Thymus (tissue), 11 donors: ENCODE measurements around the gene VARS1. TPM values are rescaled to one million over a fixed set of nuclear protein-coding genes. Genes with fewer than 3 reads are reported as not detected.
"Not testable (repeated sequence)": the region's sequence is repeated elsewhere in the genome, so short reads cannot be mapped to it uniquely, and the experiment has no call there.

ENCODE experiments used
- DNase-seq, 9 donors: peaks; one replicate each; pipeline ENCODE4 v3.0.0-alpha.2; 2013; ENCODE audit warnings: low spot score in 9 of 9, low read depth in 6 of 9, missing footprints in 1 of 9
- H3K27ac ChIP-seq, 2 donors: one replicate each; pipeline ENCODE4 v1.5.1; 2013; ENCODE audit warnings: control low read depth in 1 of 2, low read depth in 1 of 2, low read length in 1 of 2, mild to moderate bottlenecking in 1 of 2, moderate library complexity in 1 of 2
- H3K27me3 ChIP-seq, 2 donors: one replicate each; pipeline ENCODE4 v1.5.1; 2013; ENCODE audit warnings: low read length in 1 of 2; ENCODE audit not compliant: control insufficient read depth in 2 of 2, insufficient read depth in 1 of 2
- H3K36me3 ChIP-seq, 2 donors: one replicate each; pipeline ENCODE4 v1.5.1; 2013; ENCODE audit warnings: low read length in 1 of 2, mild to moderate bottlenecking in 1 of 2, moderate library complexity in 1 of 2; ENCODE audit not compliant: control insufficient read depth in 2 of 2, insufficient read depth in 2 of 2
- H3K4me1 ChIP-seq, 2 donors: one replicate each; pipeline ENCODE4 v1.5.1; 2013; ENCODE audit warnings: low read length in 2 of 2; ENCODE audit not compliant: control insufficient read depth in 2 of 2, insufficient read depth in 2 of 2
- H3K4me3 ChIP-seq, 2 donors: one replicate each; pipeline ENCODE4 v1.5.1; 2013; ENCODE audit warnings: low read length in 2 of 2, control low read depth in 1 of 2, mild to moderate bottlenecking in 1 of 2
- H3K9me3 ChIP-seq, 2 donors: one replicate each; pipeline ENCODE4 v1.5.1; 2013; ENCODE audit warnings: low read length in 1 of 2, mild to moderate bottlenecking in 1 of 2; ENCODE audit not compliant: control insufficient read depth in 2 of 2, insufficient read depth in 1 of 2
- WGBS: extraction: QIAGEN DNeasy Blood & Tissue Kit; methylation state at CpG from one replicate; pipeline ENCODE4 v1.1.7; 2013; 5-methylcytosine and 5-hydroxymethylcytosine counted together
- polyA plus RNA-seq: library from polyadenylated mRNA; stranded (reverse); fragments of 200-250 nt; gene quantifications from one replicate; pipeline ENCODE4 v1.2.3, GENCODE V29; 2013
- total RNA-seq: library from RNA; stranded (reverse); fragments of 120-200 nt; gene quantifications from one replicate; pipeline ENCODE4 v1.2.4, GENCODE V29; 2013
- donor health status: healthy.

Gene VARS1
- total and polyA plus RNA-seq, 2 donors: 16.6 to 25.2 TPM

DNA sequence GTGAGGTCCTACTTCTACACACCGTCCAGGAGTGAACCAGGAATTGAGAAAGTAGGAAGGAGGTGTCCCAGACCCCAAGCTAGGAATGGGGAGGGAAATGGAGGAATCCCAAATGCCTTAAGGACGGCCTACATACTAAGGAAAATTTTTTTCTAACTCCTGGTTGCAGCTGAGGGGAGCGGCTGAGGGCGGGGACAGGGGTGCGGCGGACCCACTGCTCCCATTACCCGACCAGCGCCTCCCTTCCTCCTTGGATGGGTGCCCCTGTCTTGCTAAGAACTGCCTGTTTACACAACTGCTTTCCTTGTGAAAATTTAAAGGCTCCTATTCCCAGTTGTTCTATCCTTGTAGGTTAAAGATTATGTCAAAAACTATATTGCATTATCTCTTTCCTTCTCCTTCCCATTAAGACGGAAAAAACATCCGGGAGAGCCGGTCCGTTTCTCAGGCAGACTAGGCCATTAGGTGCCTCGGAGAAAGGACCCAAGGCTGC lies 31.3 kb upstream of the VARS1 start:
- H3K36me3 ChIP-seq: no peaks in the 10 kb centered on the region
- peaks cover 0 to 4% of the 10 kb centered on the region in 2 donors for H3K9me3 ChIP-seq
- peak overlapping the region; percentile 92 for H3K27ac ChIP-seq
- WGBS: 2% methylated on average over 13 of the region's 13 CpGs
- DNase-seq: no peak
- H3K4me1 ChIP-seq: peaks cover 14 to 41% of the 10 kb centered on the region in 2 donors
- H3K27me3 ChIP-seq: peaks cover 0 to 18% of the 10 kb centered on the region in 2 donors
- peak overlapping the region; percentile 45 to 63 for H3K4me3 ChIP-seq

DNA sequence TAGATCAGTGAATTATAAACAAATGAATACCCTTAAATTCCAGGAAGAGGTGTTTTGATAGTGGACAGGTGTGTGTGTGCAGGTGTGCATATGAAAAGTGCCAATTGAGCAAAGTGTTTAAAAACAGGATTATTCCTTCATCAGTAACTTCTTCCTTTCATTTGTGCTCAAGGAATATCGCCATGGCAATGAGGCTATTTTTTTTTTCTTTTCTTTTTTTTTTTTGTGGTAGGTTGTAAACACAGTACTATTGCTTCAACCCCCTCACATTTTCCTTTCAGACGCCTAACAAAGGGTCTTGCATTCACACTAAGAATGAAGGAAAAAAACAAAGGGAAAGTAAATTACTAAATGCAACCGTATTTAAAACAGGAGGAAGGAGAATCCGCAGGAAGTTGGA lies 30.0 kb upstream of the VARS1 start:
- peaks cover 0 to 12% of the 10 kb centered on the region in 2 donors for H3K9me3 ChIP-seq
- DNase-seq: no peak
- H3K36me3 ChIP-seq: no peaks in the 10 kb centered on the region
- peaks cover 15 to 43% of the 10 kb centered on the region in 2 donors for H3K4me1 ChIP-seq
- peaks cover 0 to 25% of the 10 kb centered on the region in 2 donors for H3K27me3 ChIP-seq
- no peak overlapping the region for H3K4me3 ChIP-seq
- 94% methylated on average over 4 of the region's 4 CpGs for whole genome bisulfite sequencing
- peak overlapping the region in 1 of 2 donors; percentile 15 for H3K27ac ChIP-seq

DNA sequence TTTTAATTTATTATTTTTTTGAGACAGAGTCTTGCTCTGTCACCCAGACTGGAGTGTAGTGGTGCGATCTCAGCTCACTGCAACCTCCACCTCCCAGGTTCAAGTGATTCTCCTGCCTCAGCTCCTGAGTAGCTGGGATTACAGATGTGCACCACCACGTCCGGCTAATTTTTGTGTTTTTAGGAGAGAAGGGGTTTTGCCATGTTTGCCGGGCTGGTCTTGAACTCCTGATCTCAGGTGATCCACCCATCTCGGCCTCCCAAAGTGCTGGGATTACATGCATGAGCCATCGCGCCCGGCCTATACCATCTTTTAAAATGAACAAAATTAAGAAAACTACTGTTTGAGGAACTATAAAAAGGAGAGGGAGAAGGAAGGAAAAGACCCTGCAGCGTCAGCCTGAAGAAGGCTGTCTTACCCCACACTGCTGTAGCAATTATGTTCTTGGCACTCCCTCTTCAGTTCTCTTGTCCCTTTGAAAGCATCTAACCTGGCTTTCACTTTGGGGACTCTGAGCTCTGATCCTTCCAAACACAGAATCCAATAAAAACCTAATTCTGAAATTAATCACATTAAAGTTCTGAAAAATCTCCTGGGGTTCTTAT lies 28.1 kb upstream of the VARS1 start:
- H3K27ac ChIP-seq, H3K4me3 ChIP-seq, H3K36me3 ChIP-seq, DNase-seq: not testable (repeated sequence)
- peaks cover 0 to 12% of the 10 kb centered on the region in 2 donors for H3K9me3 ChIP-seq
- WGBS: 81% methylated on average over 9 of the region's 9 CpGs
- peaks cover 15 to 37% of the 10 kb centered on the region in 2 donors for H3K4me1 ChIP-seq
- H3K27me3 ChIP-seq: peaks cover 0 to 28% of the 10 kb centered on the region in 2 donors

DNA sequence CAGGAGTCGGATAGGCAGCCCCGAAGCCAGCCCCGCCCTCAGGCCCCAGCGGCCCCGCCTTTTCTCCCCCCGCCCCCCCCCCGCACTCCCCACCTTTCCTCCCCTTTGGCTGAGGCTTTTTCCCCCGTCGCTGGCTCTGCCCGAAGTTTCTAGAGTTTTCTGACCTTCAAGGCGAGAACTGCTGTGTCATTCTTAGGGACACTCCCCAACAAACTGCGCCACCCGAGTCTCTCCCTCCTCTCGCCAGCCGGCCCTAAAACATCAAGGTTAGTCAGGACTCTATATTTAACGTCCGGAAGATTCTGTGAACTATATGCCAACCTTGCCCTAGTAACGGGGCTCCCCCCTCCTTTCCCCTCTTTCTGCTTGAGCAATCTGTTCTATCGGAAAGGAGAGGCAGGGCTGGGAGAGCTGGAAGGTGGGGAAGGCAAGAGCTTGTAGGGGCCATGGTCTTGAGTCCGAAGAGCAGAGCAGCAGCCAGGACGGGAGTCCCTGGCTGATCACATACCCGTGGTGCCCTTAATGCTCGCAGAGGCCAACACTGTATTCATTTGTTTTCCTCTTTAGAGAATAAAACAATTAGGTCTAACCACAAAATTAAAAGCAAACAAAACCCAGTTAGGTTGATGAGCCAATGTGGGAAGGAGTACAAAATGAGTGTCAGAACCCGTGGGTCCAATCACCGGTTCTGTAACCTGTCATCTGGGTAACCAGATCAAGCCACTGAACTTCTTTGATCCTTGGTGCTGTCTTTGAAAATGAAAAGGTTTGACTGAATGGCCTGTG lies 26.7 kb upstream of the VARS1 start:
- Histone ChIP-seq H3K27ac (peak overlapping the region; percentile 80 to 87), H3K36me3 (no peaks in the 10 kb centered on the region), H3K27me3 (peaks cover 0 to 21% of the 10 kb centered on the region in 2 donors), H3K9me3 (peaks cover 0 to 9% of the 10 kb centered on the region in 2 donors), H3K4me3 (peak overlapping the region; percentile 79 to 80), H3K4me1 (peaks cover 15 to 41% of the 10 kb centered on the region in 2 donors)
- DNase-seq: peak in 4 of 9 donors; percentile 44 to 79 (median 70)
- 10% methylated on average over 24 of the region's 25 CpGs for WGBS

DNA sequence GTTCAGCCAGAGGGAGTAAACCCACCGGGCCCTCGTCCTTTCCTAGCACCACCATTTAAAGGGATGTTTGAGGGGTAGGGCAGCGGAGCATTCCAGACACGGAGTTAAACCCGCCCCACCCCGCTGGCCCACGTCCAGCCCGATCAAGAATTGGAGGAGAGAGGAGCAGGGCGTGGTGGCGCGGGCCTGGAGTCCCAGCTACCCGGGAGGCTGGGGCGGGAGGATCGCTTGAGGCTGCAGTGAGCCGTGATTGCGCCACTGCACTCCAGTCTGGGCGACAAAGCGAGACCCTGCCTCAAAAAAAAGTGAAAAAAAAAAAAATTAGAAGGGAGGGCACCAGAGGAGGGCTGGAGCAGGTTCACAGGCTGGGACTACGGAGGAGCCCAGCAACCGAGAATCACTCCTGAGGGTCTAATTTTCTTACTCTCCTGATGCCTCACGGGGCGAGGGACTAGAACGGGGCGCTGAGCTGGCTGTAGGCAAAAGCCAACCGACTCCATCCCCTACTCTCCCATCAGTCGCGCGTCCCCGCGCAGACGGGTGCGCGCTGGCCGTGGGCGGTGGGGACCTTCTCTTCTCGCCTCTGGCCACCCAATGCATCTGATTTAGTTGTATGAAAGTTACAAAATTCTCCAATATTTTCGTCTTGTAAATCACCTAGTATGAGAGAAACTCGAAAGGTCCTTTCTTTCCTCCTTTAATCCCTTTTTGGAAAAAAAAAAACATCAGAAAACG lies 25.9 kb upstream of the VARS1 start:
- WGBS: 14% methylated on average over 39 of the region's 39 CpGs
- Histone ChIP-seq H3K9me3 (peaks cover 0 to 8% of the 10 kb centered on the region in 2 donors), H3K27me3 (peaks cover 0 to 13% of the 10 kb centered on the region in 2 donors), H3K27ac (peak overlapping the region; percentile 85 to 89), H3K4me1 (peaks cover 11 to 33% of the 10 kb centered on the region in 2 donors), H3K36me3 (no peaks in the 10 kb centered on the region), H3K4me3 (peak overlapping the region; percentile 79 to 80)
- DNase-seq: peak in 2 of 9 donors; percentile 52 to 53

DNA sequence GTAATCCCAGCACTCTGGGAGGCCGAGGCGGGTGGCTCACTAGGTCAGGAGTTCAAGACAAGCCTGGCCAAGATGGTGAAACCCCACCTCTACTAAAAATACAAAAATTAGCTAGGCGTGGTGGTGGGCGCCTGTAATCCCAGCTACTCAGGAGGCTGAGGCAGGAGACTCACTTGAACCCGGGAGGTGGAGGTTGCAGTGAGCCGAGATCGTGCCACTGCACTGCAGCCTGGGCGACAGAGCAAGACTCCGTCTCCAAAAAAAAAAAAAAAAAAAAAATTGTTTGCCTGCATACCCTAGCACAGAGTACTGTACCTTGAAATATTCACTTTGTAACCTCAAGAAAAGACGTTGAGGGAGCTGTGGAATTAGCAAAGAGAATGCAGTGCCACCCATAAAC lies 24.8 kb upstream of the VARS1 start:
- peaks cover 9 to 30% of the 10 kb centered on the region in 2 donors for H3K4me1 ChIP-seq
- not testable (repeated sequence) for H3K36me3 ChIP-seq, H3K4me3 ChIP-seq, H3K9me3 ChIP-seq, DNase-seq, H3K27ac ChIP-seq
- WGBS: 97% methylated on average over 10 of the region's 10 CpGs
- H3K27me3 ChIP-seq: peaks cover 0 to 16% of the 10 kb centered on the region in 2 donors

DNA sequence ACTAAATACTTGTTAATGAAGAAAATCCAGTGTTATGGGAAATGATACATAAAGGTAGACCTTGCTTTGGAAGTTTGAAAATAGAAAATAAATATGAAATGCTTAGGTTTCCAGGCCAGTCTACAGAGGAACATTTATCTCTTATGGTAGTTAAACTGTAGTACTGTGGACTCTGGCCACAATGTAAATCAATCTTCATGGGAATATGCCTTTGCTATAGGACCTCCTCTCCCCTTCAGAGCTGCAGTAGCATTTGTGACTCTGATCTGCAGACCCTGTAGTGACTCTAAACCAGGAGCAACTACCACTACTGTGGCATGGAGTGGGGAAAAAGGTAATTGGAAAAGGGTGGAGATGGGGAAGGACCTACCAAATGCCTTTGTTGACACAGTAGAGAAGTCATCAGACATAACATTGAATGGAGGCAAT lies 24.3 kb upstream of the VARS1 start:
- H3K36me3 ChIP-seq: no peaks in the 10 kb centered on the region
- H3K9me3 ChIP-seq: peaks cover 0 to 8% of the 10 kb centered on the region in 2 donors
- no peak for DNase-seq
- H3K27me3 ChIP-seq: peaks cover 0 to 21% of the 10 kb centered on the region in 2 donors
- H3K4me1 ChIP-seq: peaks cover 9 to 34% of the 10 kb centered on the region in 2 donors
- H3K4me3 ChIP-seq: no peak overlapping the region
- no peak overlapping the region for H3K27ac ChIP-seq

DNA sequence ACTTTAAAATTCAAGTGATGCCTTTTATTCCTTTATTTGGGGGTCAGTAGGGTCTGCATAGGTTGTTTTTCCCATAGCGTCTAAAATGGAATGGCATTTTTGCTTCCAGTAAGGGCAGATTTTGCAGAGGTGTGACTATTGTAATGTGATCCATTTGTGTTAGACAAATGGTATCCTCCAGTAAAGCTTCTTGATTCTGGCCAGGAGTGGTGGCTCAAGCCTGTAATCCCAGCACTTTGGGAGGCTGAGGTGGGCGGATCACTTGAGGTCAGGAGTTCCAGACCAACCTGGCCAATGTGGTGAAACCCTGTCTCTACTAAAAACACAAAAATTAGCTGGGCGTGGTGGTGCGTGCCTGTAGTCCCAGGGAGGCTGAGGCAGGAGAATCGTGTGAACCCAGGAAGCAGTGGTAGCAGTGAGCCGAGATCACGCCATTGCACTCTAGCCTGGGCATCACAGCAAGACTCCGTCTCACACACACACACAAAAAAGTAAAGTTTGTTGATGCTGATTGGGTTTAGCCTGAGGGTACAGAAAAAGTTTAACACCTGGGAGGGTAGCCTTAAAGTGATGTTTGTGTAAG lies 22.5 kb upstream of the VARS1 start:
- WGBS: 75% methylated on average over 8 of the region's 8 CpGs
- Histone ChIP-seq H3K4me3 (peak overlapping the region; percentile 4 to 42), H3K27ac (peak overlapping the region; percentile 43 to 50), H3K4me1 (peaks cover 15 to 49% of the 10 kb centered on the region in 2 donors), H3K27me3 (peaks cover 0 to 39% of the 10 kb centered on the region in 2 donors), H3K9me3 (peaks cover 0 to 12% of the 10 kb centered on the region in 2 donors)
- not testable (repeated sequence) for DNase-seq, H3K36me3 ChIP-seq
